Endothelial cell (in vitro differentiated cells): Measurements from ENCODE around the gene CRTAC1. TPM values are rescaled to one million over a fixed set of nuclear protein-coding genes. Genes with fewer than 3 reads are reported as not detected.

Source experiments
- DNase-seq: peaks from one replicate; pipeline ENCODE4 v3.0.0; 2021; ENCODE audit warnings: low spot score
- H3K27ac Mint-ChIP-seq: one replicate; pipeline ENCODE4 v1.8.0; 2021; ENCODE audit warnings: mixed read lengths, inconsistent platforms; ENCODE audit not compliant: unreplicated experiment
- H3K27me3 Mint-ChIP-seq: one replicate; pipeline ENCODE4 v1.8.0; 2021; ENCODE audit warnings: mild to moderate bottlenecking, moderate library complexity, mixed read lengths, inconsistent platforms; ENCODE audit not compliant: unreplicated experiment
- H3K36me3 Mint-ChIP-seq: one replicate; pipeline ENCODE4 v1.8.0; 2021; ENCODE audit warnings: mild to moderate bottlenecking, low read depth, mixed read lengths, inconsistent platforms; ENCODE audit not compliant: unreplicated experiment
- H3K4me1 Mint-ChIP-seq: one replicate; pipeline ENCODE4 v1.8.0; 2021; ENCODE audit warnings: mild to moderate bottlenecking, mixed read lengths, inconsistent platforms; ENCODE audit not compliant: unreplicated experiment
- H3K4me3 Mint-ChIP-seq: one replicate; pipeline ENCODE4 v1.8.0; 2021; ENCODE audit warnings: mild to moderate bottlenecking, mixed read lengths, inconsistent platforms; ENCODE audit not compliant: unreplicated experiment
- H3K9me3 Mint-ChIP-seq: one replicate; pipeline ENCODE4 v1.8.0; 2021; ENCODE audit warnings: mixed read lengths, inconsistent platforms; ENCODE audit not compliant: unreplicated experiment
- total RNA-seq: library from RNA; stranded (reverse); fragmentation: NEBNext Ultra II Directional; extraction: Animal tissue kit (Norgen Biotek cat#: 25700); gene quantifications from one replicate; pipeline ENCODE4 v1.2.1, GENCODE V29; 2021; ENCODE audit not compliant: unreplicated experiment
- TF ChIP-seq, protein P1 (sequence below): fragments of 200-600 bp; sonication (generic); IDR thresholded peaks from one replicate; pipeline ENCODE4 v1.5.0; 2021; ENCODE audit warnings: antibody characterized with exemption; ENCODE audit not compliant: unreplicated experiment

CRTAC1 gene
- total RNA-seq, 1 donor from 2014 or later, result 37.3 TPM

- DNase-seq, result no peak
- Mint-ChIP-seq H3K36me3 (peaks cover 23% of the 10 kb centered on the region), H3K4me3 (no peak overlapping the region), H3K27ac (no peak overlapping the region), H3K9me3 (peaks cover 7% of the 10 kb centered on the region), H3K4me1 (peaks cover 46% of the 10 kb centered on the region), H3K27me3 (peaks cover 10% of the 10 kb centered on the region)
- TF ChIP-seq, protein P1, sequence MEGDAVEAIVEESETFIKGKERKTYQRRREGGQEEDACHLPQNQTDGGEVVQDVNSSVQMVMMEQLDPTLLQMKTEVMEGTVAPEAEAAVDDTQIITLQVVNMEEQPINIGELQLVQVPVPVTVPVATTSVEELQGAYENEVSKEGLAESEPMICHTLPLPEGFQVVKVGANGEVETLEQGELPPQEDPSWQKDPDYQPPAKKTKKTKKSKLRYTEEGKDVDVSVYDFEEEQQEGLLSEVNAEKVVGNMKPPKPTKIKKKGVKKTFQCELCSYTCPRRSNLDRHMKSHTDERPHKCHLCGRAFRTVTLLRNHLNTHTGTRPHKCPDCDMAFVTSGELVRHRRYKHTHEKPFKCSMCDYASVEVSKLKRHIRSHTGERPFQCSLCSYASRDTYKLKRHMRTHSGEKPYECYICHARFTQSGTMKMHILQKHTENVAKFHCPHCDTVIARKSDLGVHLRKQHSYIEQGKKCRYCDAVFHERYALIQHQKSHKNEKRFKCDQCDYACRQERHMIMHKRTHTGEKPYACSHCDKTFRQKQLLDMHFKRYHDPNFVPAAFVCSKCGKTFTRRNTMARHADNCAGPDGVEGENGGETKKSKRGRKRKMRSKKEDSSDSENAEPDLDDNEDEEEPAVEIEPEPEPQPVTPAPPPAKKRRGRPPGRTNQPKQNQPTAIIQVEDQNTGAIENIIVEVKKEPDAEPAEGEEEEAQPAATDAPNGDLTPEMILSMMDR, result peak; percentile 22
Observed at GRCh38 chr10:97943294-97943693, 87.1 kb downstream of the CRTAC1 start.

DNA sequence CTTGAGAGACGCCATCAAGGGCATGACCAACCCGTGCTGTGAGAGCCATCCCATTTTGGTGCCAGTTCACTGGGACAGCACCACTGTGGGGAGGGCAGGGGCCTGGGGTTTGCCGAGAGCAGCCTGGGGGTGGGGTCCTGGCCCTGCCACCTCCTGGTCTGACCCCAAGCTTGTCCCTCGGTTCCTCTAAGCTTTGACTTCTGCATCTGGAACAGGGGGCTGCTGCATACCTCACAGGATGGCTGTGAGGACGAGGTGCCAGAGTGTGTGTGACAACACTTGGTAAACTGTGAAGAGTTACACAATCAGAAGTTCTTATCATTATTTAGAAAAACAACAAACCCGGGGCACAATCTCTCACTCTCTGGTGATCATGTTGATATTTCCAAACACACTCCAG, 89.9 kb downstream of the CRTAC1 start:
- no peak overlapping the region for H3K4me3 Mint-ChIP-seq
- DNase-seq, result no peak
- H3K27ac Mint-ChIP-seq, result no peak overlapping the region
- H3K9me3 Mint-ChIP-seq, result peaks cover 3% of the 10 kb centered on the region
- TF ChIP-seq, protein P1, result no peak
- peaks cover 7% of the 10 kb centered on the region for H3K27me3 Mint-ChIP-seq
- H3K36me3 Mint-ChIP-seq, result peaks cover 16% of the 10 kb centered on the region
- H3K4me1 Mint-ChIP-seq, result peaks cover 35% of the 10 kb centered on the region

DNA sequence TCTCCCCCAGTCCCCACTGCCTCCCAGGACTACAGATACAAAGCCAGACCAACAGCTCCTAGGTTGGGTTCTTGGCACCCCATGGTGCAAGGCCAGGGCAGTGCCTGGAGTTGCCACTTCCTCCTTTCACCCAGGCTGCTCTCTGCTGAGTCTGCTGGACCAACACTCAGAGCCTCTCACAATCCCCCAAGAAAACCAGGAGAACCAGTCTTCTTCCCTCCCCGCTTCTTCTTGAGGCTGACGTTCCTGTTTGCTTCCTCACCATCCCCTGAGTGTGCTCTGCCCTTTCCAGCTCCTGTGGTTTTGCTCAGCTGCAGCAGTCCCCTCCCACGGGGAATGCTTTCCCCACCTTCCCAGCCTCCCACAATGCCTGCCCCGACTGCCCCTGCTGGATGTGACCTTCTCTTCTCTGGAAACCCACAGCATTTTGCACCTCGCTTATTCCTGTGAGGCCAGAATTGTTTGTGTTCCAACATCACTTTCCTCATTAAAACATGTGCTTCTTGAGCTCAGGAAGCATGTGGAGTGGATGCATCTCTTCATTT, 90.9 kb downstream of the CRTAC1 start:
- no peak overlapping the region for H3K27ac Mint-ChIP-seq
- H3K27me3 Mint-ChIP-seq, result peaks cover 7% of the 10 kb centered on the region
- TF ChIP-seq, protein P1, result no peak
- DNase-seq, result no peak
- H3K4me1 Mint-ChIP-seq, result peaks cover 31% of the 10 kb centered on the region
- H3K4me3 Mint-ChIP-seq, result no peak overlapping the region
- peaks cover 12% of the 10 kb centered on the region for H3K36me3 Mint-ChIP-seq
- H3K9me3 Mint-ChIP-seq, result no peaks in the 10 kb centered on the region

GRCh38 chr10:97937928-97938327, 92.5 kb downstream of the CRTAC1 start:
- TF ChIP-seq, protein P1, result no peak
- H3K27ac Mint-ChIP-seq, result no peak overlapping the region
- H3K4me1 Mint-ChIP-seq, result peaks cover 31% of the 10 kb centered on the region
- H3K9me3 Mint-ChIP-seq, result no peaks in the 10 kb centered on the region
- H3K36me3 Mint-ChIP-seq, result peaks cover 12% of the 10 kb centered on the region
- H3K4me3 Mint-ChIP-seq, result no peak overlapping the region
- H3K27me3 Mint-ChIP-seq, result peaks cover 7% of the 10 kb centered on the region
- DNase-seq, result no peak

DNA sequence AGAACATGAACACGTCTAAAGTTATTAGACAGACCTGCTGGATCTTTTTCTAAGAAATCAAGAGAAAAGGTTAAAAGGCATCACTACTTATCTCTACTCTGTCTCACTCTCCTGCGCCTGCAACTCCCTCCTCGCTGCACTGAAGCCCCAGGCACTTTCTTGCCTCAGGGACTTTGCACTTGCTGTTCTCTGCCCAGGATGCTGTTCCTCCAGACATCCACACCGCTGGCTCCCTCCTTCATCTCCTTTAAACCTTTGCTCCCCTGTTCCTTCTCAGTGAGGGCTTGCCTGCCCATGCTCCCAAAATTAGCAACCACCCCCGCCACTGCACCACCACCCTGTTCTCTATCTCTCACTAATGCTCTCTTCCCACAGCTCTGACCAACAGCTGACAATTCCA, 93.4 kb downstream of the CRTAC1 start:
- H3K27ac Mint-ChIP-seq, result no peak overlapping the region
- H3K9me3 Mint-ChIP-seq, result no peaks in the 10 kb centered on the region
- TF ChIP-seq, protein P1, result no peak
- peak overlapping the region; percentile 32 for H3K4me3 Mint-ChIP-seq
- peaks cover 7% of the 10 kb centered on the region for H3K27me3 Mint-ChIP-seq
- H3K36me3 Mint-ChIP-seq, result peaks cover 12% of the 10 kb centered on the region
- DNase-seq, result no peak
- H3K4me1 Mint-ChIP-seq, result peaks cover 31% of the 10 kb centered on the region
